K562 (cell line): ENCODE results near the gene CFL2. TPM values are rescaled to one million over a fixed set of nuclear protein-coding genes. Genes with fewer than 3 reads are reported as not detected.
A peak's percentile ranks its signal among the peaks of the same experiment; 100 is the strongest.

ENCODE experiments used
- ATAC-seq: fragments of 200-7000 bp; cut with Tn5 transposase; 3 replicates; pipeline ENCODE4 v1.9.1; 2020; ENCODE audit warnings: moderate library complexity
- BruUV-seq: library from RNA; stranded (reverse); fragments of 400-500 nt; replicated peaks from 2 replicates; lab custom pipeline; 2021; lab: Mats Ljungman, UMichigan
- CTCF ChIA-PET: fragments of 300-600 bp; formaldehyde crosslinking; extraction: SDS; loops from one replicate; lab custom pipeline; 2021; ENCODE audit warnings: low intra/inter-chr PET ratio; lab: Yijun Ruan, JAX
- POLR2A ChIA-PET: fragments of 300-600, 350-650 bp; sonication (Branson Sonifier 250); formaldehyde crosslinking; extraction: SDS; loops from one replicate; lab custom pipeline; 2021; ENCODE audit warnings: antibody characterized with exemption, inconsistent platforms; lab: Yijun Ruan, JAX
- DNase-seq, 4 experiments: peaks; one replicate each; pipeline versions ENCODE4 v3.0.0 to v3.0.0-alpha.2; 2011 to 2018; ENCODE audit warnings: low spot score in 3 of 4, mixed read lengths in 3 of 4; ENCODE audit errors: extremely low read depth in 1 of 4
- FAIRE-seq: peaks from 2 replicates; lab custom pipeline; 2011; peaks lifted over from hg19 to GRCh38; lab: Jason Lieb, UNC
- H2AFZ ChIP-seq: 2 replicates; pipeline ENCODE4 v1.6.0; 2011; ENCODE audit warnings: low read depth, low read length, control low read depth, inconsistent platforms
- H3K27ac ChIP-seq: fragments of 200-600 bp; 3 replicates; pipeline ENCODE4 v1.8.0; 2011; ENCODE audit warnings: low read depth, mild to moderate bottlenecking, control low read depth, inconsistent platforms, low read length, moderate library complexity, mixed read lengths; ENCODE audit errors: extremely low read depth
- H3K27me3 ChIP-seq, 2 experiments: fragments of 300-600 bp in 1 of 2; 2 replicates in 1 of 2; 3 replicates in 1 of 2; pipeline versions ENCODE4 v1.6.0 to v1.8.0; 2011; ENCODE audit warnings: inconsistent platforms in 2 of 2, low read length in 2 of 2, mild to moderate bottlenecking in 1 of 2, mixed read lengths in 1 of 2, moderate library complexity in 1 of 2; ENCODE audit not compliant: control insufficient read depth in 2 of 2, insufficient read depth in 2 of 2
- H3K36me3 ChIP-seq: fragments of 300-600 bp; 3 replicates; pipeline ENCODE4 v1.8.0; 2011; ENCODE audit warnings: mild to moderate bottlenecking, low read length, inconsistent platforms; ENCODE audit not compliant: control insufficient read depth, insufficient read depth
- H3K4me1 ChIP-seq, 2 experiments: fragments of 200-600 bp in 1 of 2; replicated peaks in 1 of 2; 2 replicates in 1 of 2; 3 replicates in 1 of 2; pipeline versions ENCODE4 v1.5.1 to v1.8.0; 2011; ENCODE audit warnings: inconsistent platforms in 2 of 2, low read length in 2 of 2, mild to moderate bottlenecking in 1 of 2, mixed read lengths in 1 of 2, moderate library complexity in 1 of 2; ENCODE audit not compliant: control insufficient read depth in 2 of 2, insufficient read depth in 2 of 2
- H3K4me2 ChIP-seq: 2 replicates; pipeline ENCODE4 v1.6.1; 2011; ENCODE audit warnings: low read length, control low read depth, inconsistent platforms, mixed read lengths; ENCODE audit not compliant: insufficient read depth
- H3K4me3 ChIP-seq: fragments of 200-600 bp; sonication (generic), shearing (Covaris generic); 2 replicates; pipeline ENCODE4 v1.5.1; 2016; ENCODE audit warnings: control low read depth, inconsistent platforms
- H3K79me2 ChIP-seq: fragments of 200-600 bp; 3 replicates; pipeline ENCODE4 v1.8.0; 2011; ENCODE audit warnings: low read length, inconsistent platforms; ENCODE audit not compliant: control insufficient read depth, insufficient read depth
- H3K9ac ChIP-seq, 2 experiments: 2 replicates each; pipeline versions ENCODE4 v1.6.0 to v1.6.1; 2011; ENCODE audit warnings: low read depth in 2 of 2, low read length in 2 of 2, control low read depth in 1 of 2, inconsistent platforms in 1 of 2, mild to moderate bottlenecking in 1 of 2, mixed read lengths in 1 of 2; ENCODE audit not compliant: insufficient read depth in 1 of 2
- H3K9me1 ChIP-seq: one replicate; pipeline ENCODE4 v1.6.0; 2011; ENCODE audit warnings: inconsistent platforms, mild to moderate bottlenecking, low read length, moderate library complexity; ENCODE audit not compliant: control insufficient read depth, insufficient read depth
- H3K9me3 ChIP-seq: replicated peaks from 2 replicates; pipeline ENCODE4 v1.5.1; 2011; ENCODE audit warnings: low read depth, low read length, inconsistent platforms; ENCODE audit not compliant: control insufficient read depth, insufficient read depth
- H4K20me1 ChIP-seq: replicated peaks from 2 replicates; pipeline ENCODE4 v1.6.1; 2011; ENCODE audit warnings: low read length, inconsistent platforms, mixed read lengths; ENCODE audit not compliant: control insufficient read depth, insufficient read depth
- ARID1B ChIP-seq: fragments of 450-650 bp; IDR thresholded peaks from 2 replicates; pipeline ENCODE4 v1.6.1; 2016; ENCODE audit warnings: antibody characterized with exemption, mild to moderate bottlenecking, inconsistent platforms
- FOSL1 ChIP-seq: fragments of 200-800 bp; sonication (Bioruptor generic); conservative IDR thresholded peaks from 2 replicates; pipeline ENCODE4 v1.6.1; 2016; ENCODE audit warnings: missing genetic modification characterization, missing compliant biosample characterization
- MEIS2 ChIP-seq: fragments of 450-650 bp; IDR thresholded peaks from 2 replicates; pipeline ENCODE4 v1.6.1; 2014; ENCODE audit warnings: mild to moderate bottlenecking; ENCODE audit not compliant: partially characterized antibody
- RNF2 ChIP-seq: sonication (generic); IDR thresholded peaks from 2 replicates; pipeline ENCODE4 v1.6.1; 2016
- TBL1XR1 ChIP-seq, 2 experiments: IDR thresholded peaks; 2 replicates each; pipeline ENCODE4 v1.6.1; 2012; ENCODE audit warnings: improper control_type of control experiment in 2 of 2, low read length in 2 of 2, mild to moderate bottlenecking in 1 of 2
- U2AF2 ChIP-seq: fragments of 200-400 bp; formaldehyde crosslinking; optimal IDR thresholded peaks from 2 replicates; pipeline ENCODE3; 2017; ENCODE audit warnings: low read depth, mild to moderate bottlenecking, low read length
- ZBTB8A ChIP-seq: fragments of 450-650 bp; IDR thresholded peaks from 2 replicates; pipeline ENCODE4 v1.6.1; 2018; ENCODE audit warnings: mild to moderate bottlenecking, moderate library complexity; ENCODE audit not compliant: partially characterized antibody
- ZEB2 ChIP-seq: fragments of 450-650 bp; IDR thresholded peaks from 2 replicates; pipeline ENCODE4 v1.6.1; 2016
- ZNF146 ChIP-seq: IDR thresholded peaks from one replicate; pipeline ENCODE4 v1.6.1; 2018; ENCODE audit warnings: missing compliant biosample characterization; ENCODE audit not compliant: unreplicated experiment
- ZNF212 ChIP-seq: fragments of 450-650 bp; formaldehyde crosslinking; IDR thresholded peaks from 2 replicates; pipeline ENCODE4 v1.4.0; 2020; ENCODE audit warnings: mild to moderate bottlenecking
- ZNF23 ChIP-seq: fragments of 250-450 bp; sonication (Bioruptor Pico); IDR thresholded peaks from 2 replicates; pipeline ENCODE4 v1.4.0; 2020; ENCODE audit warnings: mild to moderate bottlenecking
- ZNF41 ChIP-seq: fragments of 250-450 bp; sonication (Bioruptor Pico); conservative IDR thresholded peaks from 2 replicates; pipeline ENCODE4 v1.4.0; 2020; ENCODE audit warnings: mild to moderate bottlenecking
- WGBS: fragments of 100-300 bp; shearing (Covaris generic); methylation state at CpG from one replicate; pipeline ENCODE4 v1.1.6; 2016; ENCODE audit warnings: low coverage, mixed read lengths; ENCODE audit not compliant: insufficient coverage; ENCODE audit errors: missing lambda C conversion rate; 5-methylcytosine and 5-hydroxymethylcytosine counted together
- in situ Hi-C: fragments of 300-500 bp; cut with MboI; formaldehyde crosslinking; loops from 4 replicates; pipeline ENCODE4 v1.15.0; 2018; ENCODE audit warnings: inconsistent platforms, mixed read lengths
- intact Hi-C: fragments of 100-400 bp; cut with micrococcal nuclease; formaldehyde crosslinking; loops from 2 replicates; pipeline ENCODE4 v1.14.2; 2022
- polyA plus RNA-seq, 8 experiments: library from polyadenylated mRNA; depleted of rRNA in 4 of 8; stranded (reverse) in 5 of 8; unstranded in 3 of 8; fragments of >200 nt; fragmentation: Nextera tagmentation in 2 of 8; fragmentation: Illumina TruSeq in 1 of 8; extraction: Ambion mirVana in 2 of 8; extraction: Trizol in 1 of 8; gene quantifications; 2 replicates each; pipeline versions ENCODE4 v1.2.1 to v1.2.3, GENCODE V29; 2011 to 2014; ENCODE audit warnings: inconsistent platforms in 1 of 8, missing spikeins in 1 of 8
- total RNA-seq, 7 experiments: library from RNA; depleted of rRNA in 6 of 7; stranded (reverse); fragments of >200 nt in 6 of 7; fragmentation: Illumina TruSeq in 2 of 7; extraction: Trizol in 2 of 7; gene quantifications; 2 replicates each; pipeline versions ENCODE4 v1.2.1 to v1.2.3, GENCODE V29; 2011 to 2021; ENCODE audit warnings: low replicate concordance in 1 of 7

CFL2 gene
- total and polyA plus RNA-seq, 9 of the 15 experiments (the other 6 are each of a cell fraction or from before 2014, with no cell fraction given) = 2.0 to 12.7 (median 5.1) TPM

GRCh38 chr14:34700622-34701130 is 13.7 kb downstream of the CFL2 start:
- FAIRE-seq = no peak
- no peak overlapping the region for H3K9ac ChIP-seq

GRCh38 chr14:34699873-34700621 is 14.3 kb downstream of the CFL2 start:
- H3K9me1 ChIP-seq = no peaks in the 10 kb centered on the region
- FAIRE-seq (no peak), DNase-seq (no peak), ATAC-seq (no peak)
- no peak overlapping the region for H3K27ac ChIP-seq
- H3K36me3 ChIP-seq = no peaks in the 10 kb centered on the region
- in situ Hi-C loops = no loop called here
- H4K20me1 ChIP-seq = no peaks in the 10 kb centered on the region
- H3K4me1 ChIP-seq = no peaks in the 10 kb centered on the region; a peak in 2 of 5 replicates
- no peaks in the 10 kb centered on the region for H3K9me3 ChIP-seq
- WGBS = 11% methylated on average over 3 of the region's 4 CpGs
- H2AFZ ChIP-seq = 0 out of 2 replicates have a peak overlapping the region, but pooled peaks have one; percentile 14
- 0 out of 2 replicates have a peak, but pooled peaks have one; percentile 29 for TF ChIP-seq FOSL1 (tag)
- no peak for TF ChIP-seq TBL1XR1 (IDR thresholded peaks at IDR 0.05; ENCODE audit: low read length in 2 of 2)
- peak; percentile 44 for TF ChIP-seq MEIS2
- no peak for TF ChIP-seq U2AF2
- intact Hi-C loops = no loop called here
- no peaks in the 10 kb centered on the region for H3K79me2 ChIP-seq
- CTCF ChIA-PET = no interaction called here
- POLR2A ChIA-PET = interaction anchor here (0.8 to 2.6 kb wide), 4 partner anchors 8 to 23 kb away, joined by 3 to 9 read pairs (median 4); no protein-coding TSS in a partner anchor
- H3K4me3 ChIP-seq = no peak overlapping the region
- H3K27me3 ChIP-seq = no peaks in the 10 kb centered on the region
- BruUV-seq = no TSS peak
- no peak overlapping the region for H3K4me2 ChIP-seq
- no peak overlapping the region for H3K9ac ChIP-seq

More at GRCh38 chr14:34700622-34701130, 13.7 kb downstream of the CFL2 start:
- ChIA-PET POLR2A (interaction anchor here (1.3 to 2.6 kb wide), 2 partner anchors 9 to 17 kb away, joined by 3 to 9 read pairs; no protein-coding TSS in a partner anchor), CTCF (no interaction called here)
- no peaks in the 10 kb centered on the region for H3K27me3 ChIP-seq
- H3K4me1 ChIP-seq = no peaks in the 10 kb centered on the region; a peak in 2 of 5 replicates
- no peaks in the 10 kb centered on the region for H4K20me1 ChIP-seq
- 91% methylated on average over 1 of the region's 1 CpG for WGBS
- H3K79me2 ChIP-seq = no peaks in the 10 kb centered on the region
- DNase-seq (no peak), ATAC-seq (no peak)
- H3K9me1 ChIP-seq = no peaks in the 10 kb centered on the region
- no TSS peak for BruUV-seq
- no peaks in the 10 kb centered on the region for H3K36me3 ChIP-seq
- no peak overlapping the region for H3K4me2 ChIP-seq
- in situ Hi-C loops = no loop called here
- H3K9me3 ChIP-seq = no peaks in the 10 kb centered on the region
- no peak for TF ChIP-seq RNF2
- no peak for TF ChIP-seq ZNF146 (CRISPR knock-in tag)
- no peak for TF ChIP-seq ZNF212 (CRISPR knock-in tag)
- no peak for TF ChIP-seq ARID1B
- no peak for TF ChIP-seq ZEB2
- no peak for TF ChIP-seq ZBTB8A
- TF ChIP-seq ZNF41 = no peak
- no peak for TF ChIP-seq ZNF23 (CRISPR knock-in tag)
- H2AFZ ChIP-seq = no peak overlapping the region
- no peak overlapping the region for H3K4me3 ChIP-seq
- H3K27ac ChIP-seq = no peak overlapping the region
- intact Hi-C loops = no loop called here
